ENCODE results near the gene CNTNAP2.

The CNTNAP2 gene

GRCh38 chr7:148334441-148334956 is 2217.9 kb downstream of the CNTNAP2 start:
- DNase-seq (ENCODE audit: low read depth, low spot score), result no peak

DNA sequence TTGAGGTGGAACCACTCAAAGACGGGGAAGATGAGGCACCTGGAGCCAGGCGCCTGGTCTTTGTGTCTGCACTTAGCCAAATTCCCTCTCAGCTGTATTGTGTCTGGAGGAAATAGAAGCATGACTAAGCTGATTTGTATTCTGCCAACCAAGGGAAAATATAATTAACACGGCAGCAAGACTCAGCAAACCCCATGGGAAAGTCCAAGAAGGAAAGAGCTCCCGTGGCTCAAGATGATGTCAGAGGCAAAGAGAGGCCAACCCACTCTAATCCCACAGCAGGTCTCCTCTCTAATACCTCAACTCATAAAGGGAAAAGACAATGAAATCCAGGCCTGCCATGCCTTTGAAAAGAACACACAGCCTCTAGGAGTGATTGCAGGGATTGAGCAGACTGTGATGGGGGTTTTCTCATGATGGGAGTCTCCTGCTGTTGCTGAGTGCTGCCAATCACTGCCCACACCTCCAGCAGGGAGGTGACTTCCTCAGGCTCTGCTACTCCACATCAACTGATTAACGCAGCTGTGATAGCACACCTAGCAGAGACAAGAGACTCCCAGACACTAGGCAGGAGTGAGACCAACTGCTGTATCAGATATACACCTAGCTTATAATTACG is 2218.5 kb downstream of the CNTNAP2 start:
- DNase-seq (ENCODE audit: low read depth, low spot score), result peak; percentile 5

DNA sequence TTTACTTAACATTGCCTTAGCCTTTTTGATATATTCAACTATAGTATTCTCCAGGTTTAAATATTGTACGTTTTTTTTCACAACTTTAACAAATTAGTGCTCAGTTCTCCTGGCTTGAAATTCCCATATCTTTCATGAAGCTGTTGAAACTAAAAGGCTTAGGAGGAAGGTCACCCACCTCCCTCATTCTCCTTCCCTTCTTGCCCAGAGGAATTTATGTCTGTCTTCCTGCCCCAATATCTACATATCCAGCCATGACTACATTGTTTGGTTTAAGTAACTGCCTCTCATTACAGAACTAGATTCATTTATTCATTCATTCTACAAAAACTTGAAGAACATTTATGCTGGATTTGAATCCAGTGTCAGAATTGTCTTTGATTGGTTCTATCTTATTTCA is 2219.2 kb downstream of the CNTNAP2 start:
- DNase-seq (ENCODE audit: low read depth, low spot score), result no peak

- DNase-seq (ENCODE audit: low read depth, low spot score), result no peak
Measured at GRCh38 chr7:148336411-148336810, 2219.8 kb downstream of the CNTNAP2 start.

- DNase-seq (ENCODE audit: low read depth, low spot score), result no peak
Measured at GRCh38 chr7:148337246-148337965, 2220.8 kb downstream of the CNTNAP2 start.

DNA sequence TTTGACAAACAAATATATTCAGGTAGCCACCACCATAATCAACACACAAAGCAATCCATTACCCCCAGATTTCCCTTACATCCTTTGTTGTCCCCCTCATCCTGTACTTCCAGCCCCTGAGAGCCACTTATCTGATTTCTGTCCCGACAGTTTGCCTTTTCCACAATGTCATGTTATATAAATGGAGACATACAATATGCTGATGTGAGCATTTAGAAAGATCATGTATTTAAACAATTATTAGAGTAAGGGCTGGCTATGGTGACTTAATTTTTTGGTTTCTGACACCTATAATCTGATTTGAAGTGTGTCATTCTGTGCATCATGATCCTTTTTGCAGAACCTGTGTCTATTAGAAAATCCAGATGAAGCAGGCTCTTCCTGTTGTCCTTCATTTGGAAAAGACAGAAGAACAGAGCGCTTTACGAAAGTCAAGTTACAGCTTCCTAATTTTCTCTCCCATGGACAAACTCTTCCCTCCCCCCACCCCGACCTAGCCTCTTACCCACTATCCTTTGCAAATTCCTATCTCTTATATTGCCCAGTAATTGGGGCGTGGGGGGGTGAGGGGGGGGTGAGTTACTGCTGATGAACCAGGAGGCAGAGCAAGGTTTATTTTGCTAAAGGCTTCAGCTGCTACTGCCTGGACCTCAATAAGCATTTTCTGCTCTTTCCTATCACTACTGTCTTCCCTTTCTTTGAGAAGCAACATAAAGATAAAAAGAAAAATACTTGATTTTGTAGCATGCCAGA is 2221.6 kb downstream of the CNTNAP2 start:
- DNase-seq (ENCODE audit: low read depth, low spot score), result no peak

DNA sequence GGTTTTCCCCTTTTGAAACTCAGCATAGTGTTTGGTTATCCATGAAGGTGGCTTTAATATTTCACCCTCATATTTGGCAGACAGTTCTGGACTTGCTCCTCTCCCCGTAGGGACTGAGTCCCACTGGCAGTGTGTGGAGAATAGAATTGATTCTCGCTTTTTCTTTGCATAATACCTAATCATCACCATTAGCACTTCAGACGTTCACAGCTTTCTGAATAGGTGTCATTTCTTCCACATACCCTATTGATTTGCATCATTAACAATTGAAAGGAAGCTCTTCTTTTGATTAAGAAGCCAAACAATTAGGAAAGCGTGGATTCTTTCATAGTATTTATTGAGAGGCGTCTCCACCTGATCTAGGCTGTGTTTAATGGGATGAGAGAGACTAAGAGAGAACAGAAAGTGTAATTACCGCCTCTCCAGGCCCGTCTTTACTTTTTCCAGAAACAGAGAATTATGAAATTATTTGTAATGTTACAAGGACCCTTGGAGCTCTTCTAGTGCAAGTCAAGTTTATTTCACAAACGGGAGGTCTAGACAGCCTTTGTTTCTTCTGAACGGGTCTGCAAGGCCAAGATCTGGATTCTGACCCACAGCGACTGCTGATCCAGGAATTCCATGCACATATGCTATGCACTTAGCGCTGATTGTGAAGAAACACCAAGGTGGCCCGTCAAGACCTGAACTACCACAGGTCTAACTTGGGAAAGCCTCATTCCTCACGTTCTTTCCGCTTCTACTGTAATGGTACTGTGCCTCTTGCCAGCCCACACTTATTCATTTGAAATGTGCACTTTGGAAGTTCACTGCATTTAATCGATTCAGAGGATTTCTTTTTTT is 2224.1 kb downstream of the CNTNAP2 start:
- DNase-seq (ENCODE audit: low read depth, low spot score), result no peak

GRCh38 chr7:148344406-148344805 is 2227.8 kb downstream of the CNTNAP2 start:
- DNase-seq (ENCODE audit: low read depth, low spot score), result no peak

GRCh38 chr7:148347981-148348380 is 2231.4 kb downstream of the CNTNAP2 start:
- no peak for DNase-seq (ENCODE audit: low read depth, low spot score)

DNA sequence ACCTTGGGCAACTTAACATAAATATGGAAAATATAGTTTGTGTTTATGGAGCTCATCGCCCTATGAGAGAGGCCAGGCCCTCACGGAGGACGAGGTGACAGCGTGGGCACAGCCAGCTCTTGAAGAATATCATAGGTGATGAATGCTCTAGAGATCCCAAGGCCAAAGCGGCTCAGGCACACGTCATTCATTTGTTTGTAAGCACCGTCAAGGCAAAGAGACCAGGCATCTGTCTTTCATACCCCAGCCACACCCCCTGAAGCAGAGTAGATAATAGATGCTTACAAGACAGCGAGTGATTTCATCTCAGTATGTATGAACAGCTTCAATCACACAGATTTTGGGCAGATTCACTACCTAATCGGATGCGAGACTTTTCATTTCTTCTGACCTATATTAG is 2231.9 kb downstream of the CNTNAP2 start:
- no peak for DNase-seq (ENCODE audit: low read depth, low spot score)

GRCh38 chr7:148356303-148356702 is 2239.7 kb downstream of the CNTNAP2 start:
- no peak for DNase-seq (ENCODE audit: low read depth, low spot score)

DNA sequence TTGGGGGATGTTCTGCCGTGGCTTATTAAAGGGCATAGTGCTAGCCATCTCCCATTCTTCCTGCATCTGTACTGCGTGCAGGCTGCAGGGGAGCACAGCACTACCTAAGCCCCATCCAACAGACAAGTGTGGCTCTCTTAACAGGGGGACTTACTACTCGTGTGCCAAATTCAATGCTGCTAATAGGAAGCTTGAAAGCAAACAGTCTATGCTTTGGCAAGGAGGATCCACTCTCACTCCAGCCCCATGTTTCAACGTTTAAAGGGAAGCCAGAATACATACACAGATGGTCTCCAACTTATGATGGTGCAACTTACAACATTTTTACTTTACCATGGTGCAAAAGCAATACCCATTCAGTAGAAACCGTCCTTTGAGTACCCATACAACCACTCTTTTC is 2245.9 kb downstream of the CNTNAP2 start:
- DNase-seq (ENCODE audit: low read depth, low spot score), result no peak

DNA sequence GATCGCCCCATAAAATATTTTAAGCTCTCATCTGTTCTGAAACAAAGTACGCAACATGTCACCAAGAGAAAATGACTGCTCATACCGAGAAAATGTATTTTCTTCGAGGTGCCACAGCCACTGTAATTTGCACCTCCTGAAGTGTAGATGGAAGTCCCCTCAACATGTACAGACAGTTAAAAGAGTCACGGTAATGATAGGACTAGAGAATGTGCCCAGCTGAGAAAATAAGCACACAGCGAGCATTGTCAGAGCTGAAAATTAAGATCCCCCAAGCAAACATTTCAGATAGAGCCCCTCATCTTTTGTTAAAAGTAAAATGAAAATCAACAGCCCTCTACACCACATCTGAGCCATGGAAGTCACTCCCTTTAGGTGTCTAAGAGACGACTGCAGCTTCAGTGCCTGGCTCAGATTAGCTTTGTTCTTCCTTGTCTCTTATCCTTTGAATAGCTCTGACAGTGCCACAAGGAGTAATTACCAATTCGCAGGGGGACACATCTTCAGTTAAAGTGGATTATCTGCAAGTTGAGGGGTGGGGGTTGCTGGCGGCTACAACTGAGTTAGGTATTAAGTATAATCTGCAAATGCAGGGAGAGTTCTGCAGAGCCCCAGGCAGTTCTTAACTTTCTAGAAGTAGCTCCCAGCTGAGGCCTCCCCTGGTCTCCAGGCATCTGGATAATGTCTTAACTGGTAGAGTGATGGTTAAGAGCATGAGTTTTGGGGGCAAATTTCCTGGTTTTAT is 2251.3 kb downstream of the CNTNAP2 start:
- no peak for DNase-seq (ENCODE audit: low read depth, low spot score)

- DNase-seq (ENCODE audit: low read depth, low spot score), result no peak
Measured at GRCh38 chr7:148368562-148368961, 2252.0 kb downstream of the CNTNAP2 start.

DNA sequence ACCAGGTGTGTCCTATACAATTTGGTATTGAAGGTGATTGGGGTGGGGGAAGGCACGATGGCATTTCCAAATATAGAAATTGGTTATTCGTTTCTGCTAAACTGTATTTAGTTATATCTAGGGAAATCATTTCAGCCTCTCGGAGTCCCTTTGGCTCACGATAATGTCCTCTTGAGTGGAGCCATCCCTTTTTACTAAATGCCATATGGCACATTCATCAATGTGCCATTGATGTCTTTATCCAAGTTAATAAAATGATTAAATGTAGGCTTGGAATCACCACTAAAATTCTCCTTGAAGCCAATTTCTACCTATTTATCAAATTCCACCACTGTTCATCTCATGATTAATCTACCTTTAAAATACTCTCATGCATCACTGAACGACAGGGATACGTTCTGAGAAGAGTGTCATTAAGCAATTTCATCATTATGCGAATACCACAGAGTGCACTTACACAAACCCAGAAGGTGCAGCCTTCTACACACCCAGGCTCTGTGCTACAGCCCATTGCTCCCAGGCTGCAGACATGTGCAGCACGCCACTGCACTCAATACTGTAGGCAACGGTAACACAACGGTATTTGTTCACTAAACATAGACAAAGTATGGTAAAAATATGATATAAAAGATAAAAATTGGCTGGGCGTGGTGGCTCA is 2254.8 kb downstream of the CNTNAP2 start:
- no peak for DNase-seq (ENCODE audit: low read depth, low spot score)

DNA sequence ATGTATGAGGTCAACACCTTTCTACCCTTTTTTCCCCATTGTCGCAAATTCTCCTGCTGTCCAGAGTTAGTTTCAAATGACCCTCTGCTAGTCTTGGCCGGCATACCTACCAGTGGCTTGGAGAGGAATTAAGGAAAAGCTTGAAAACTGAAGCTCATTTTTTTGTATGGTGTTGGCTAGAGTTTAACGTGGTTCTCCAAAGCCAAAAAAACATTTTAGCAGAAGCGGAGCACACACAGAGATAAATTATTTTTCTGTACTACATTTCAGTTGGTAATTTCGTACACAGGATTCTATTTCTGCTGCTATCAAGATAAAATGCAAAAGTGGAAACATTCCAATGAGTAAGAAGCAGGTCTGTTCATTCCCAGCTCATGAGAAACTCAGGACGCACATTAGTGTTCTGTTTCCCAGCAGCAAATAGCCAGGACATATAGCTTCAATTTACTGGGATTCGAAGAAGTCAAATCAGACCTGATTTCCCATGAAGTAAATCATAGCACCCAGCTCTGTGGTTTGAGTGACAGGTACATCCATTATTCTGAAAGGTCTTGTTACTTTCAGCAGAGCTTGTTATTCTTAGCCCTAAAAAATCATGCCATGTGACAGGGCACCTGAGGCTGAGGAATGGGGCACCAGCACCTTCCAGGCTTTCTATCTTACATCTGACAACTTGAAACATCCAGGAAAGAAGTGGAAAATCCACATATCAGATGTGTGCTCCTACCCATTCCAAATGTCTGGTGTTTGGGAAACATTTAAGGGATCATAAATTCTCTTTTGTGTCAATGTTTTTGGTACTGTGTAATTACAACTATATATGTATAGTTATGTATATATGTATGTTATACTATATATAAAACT is 2258.0 kb downstream of the CNTNAP2 start:
- no peak for DNase-seq (ENCODE audit: low read depth, low spot score)

- no peak for DNase-seq (ENCODE audit: low read depth, low spot score)
Measured at GRCh38 chr7:148379677-148380076, 2263.1 kb downstream of the CNTNAP2 start.

GRCh38 chr7:148380596-148381419 is 2264.2 kb downstream of the CNTNAP2 start:
- no peak for DNase-seq (ENCODE audit: low read depth, low spot score)

- DNase-seq (ENCODE audit: low read depth, low spot score), result no peak
Measured at GRCh38 chr7:148382596-148382995, 2266.0 kb downstream of the CNTNAP2 start.

All from brain pericyte (primary cell).